Endodermal cell (in vitro differentiated cells): ENCODE measurements around the gene CAV1. TPM values are rescaled to one million over a fixed set of nuclear protein-coding genes. Genes with fewer than 3 reads are reported as not detected.
"Not testable (repeated sequence)": the region's sequence is repeated elsewhere in the genome, so short reads cannot be mapped to it uniquely, and the experiment has no call there.

Source experiments
- DNase-seq: peaks from one replicate; pipeline ENCODE4 v3.0.0-alpha.2; 2017
- H3K27ac ChIP-seq: 2 replicates; pipeline ENCODE4 v1.5.1; 2013; ENCODE audit warnings: mild to moderate bottlenecking, low read depth, low read length, moderate library complexity
- H3K27me3 ChIP-seq: 2 replicates; pipeline ENCODE4 v1.6.1; 2013; ENCODE audit warnings: mild to moderate bottlenecking, low read length, moderate library complexity; ENCODE audit not compliant: insufficient read depth, control insufficient read depth, poor library complexity, severe bottlenecking
- H3K36me3 ChIP-seq: 2 replicates; pipeline ENCODE4 v1.7.0; 2013; ENCODE audit warnings: mild to moderate bottlenecking, low read length, moderate library complexity; ENCODE audit not compliant: control insufficient read depth, insufficient read depth
- H3K4me1 ChIP-seq: one replicate; pipeline ENCODE4 v1.7.0; 2013; ENCODE audit warnings: low read length; ENCODE audit not compliant: control insufficient read depth, insufficient read depth
- H3K4me3 ChIP-seq: 2 replicates; pipeline ENCODE4 v1.5.1; 2013; ENCODE audit warnings: mild to moderate bottlenecking, low read length, moderate library complexity
- H3K9ac ChIP-seq: 2 replicates; pipeline ENCODE4 v1.6.1; 2013; ENCODE audit warnings: mild to moderate bottlenecking, low read length, moderate library complexity; ENCODE audit not compliant: poor library complexity, severe bottlenecking; ENCODE audit errors: extremely low read depth
- H3K9me3 ChIP-seq: 2 replicates; pipeline ENCODE4 v1.6.1; 2013; ENCODE audit warnings: mild to moderate bottlenecking, low read length, moderate library complexity; ENCODE audit not compliant: control insufficient read depth
- H3K27ac Mint-ChIP-seq: 2 replicates; pipeline ENCODE4 v1.8.0; 2020; ENCODE audit warnings: mixed read lengths
- H3K27me3 Mint-ChIP-seq: 2 replicates; pipeline ENCODE4 v1.8.0; 2021; ENCODE audit warnings: mild to moderate bottlenecking, mixed read lengths; ENCODE audit not compliant: insufficient read depth
- H3K36me3 Mint-ChIP-seq: 2 replicates; pipeline ENCODE4 v1.8.0; 2020; ENCODE audit warnings: low read depth, mixed read lengths
- H3K4me1 Mint-ChIP-seq: 2 replicates; pipeline ENCODE4 v1.8.0; 2020; ENCODE audit warnings: mixed read lengths
- H3K4me3 Mint-ChIP-seq: 2 replicates; pipeline ENCODE4 v1.8.0; 2020; ENCODE audit warnings: mild to moderate bottlenecking, moderate library complexity, mixed read lengths
- H3K9me3 Mint-ChIP-seq: 2 replicates; pipeline ENCODE4 v1.8.0; 2020; ENCODE audit warnings: mild to moderate bottlenecking, mixed read lengths
- CTCF ChIP-seq: fragments of 200-600 bp; sonication (generic); conservative IDR thresholded peaks from 2 replicates; pipeline ENCODE4 v1.5.0; 2021; ENCODE audit warnings: antibody characterized with exemption, mild to moderate bottlenecking
- WGBS, 2 experiments: methylation state at CpG; one replicate each; pipeline versions ENCODE4 v1.1.5 to v1.1.7; 2013; ENCODE audit warnings: missing lambda C conversion rate in 2 of 2, mixed read lengths in 1 of 2; ENCODE audit not compliant: insufficient coverage in 1 of 2, insufficient read length in 1 of 2; 5-methylcytosine and 5-hydroxymethylcytosine counted together
- total RNA-seq, 2 donors: library from RNA; stranded (reverse); fragmentation: NEBNext Ultra II Directional in 1 of 2; extraction: Animal tissue kit (Norgen Biotek cat#: 25700) in 1 of 2; gene quantifications; 2 replicates in 1 of 2; 3 replicates in 1 of 2; pipeline ENCODE4 v1.2.1, GENCODE V29; 2021

The CAV1 gene
- total RNA-seq, 2 donors from 2014 or later: 4.9 to 8.8 TPM

GRCh38 chr7:116483271-116483942 lies 41.4 kb upstream of the CAV1 start:
- no peaks in the 10 kb centered on the region for H3K27me3 Mint-ChIP-seq
- TF ChIP-seq CTCF: no peak
- Histone ChIP-seq H3K27ac (no peak overlapping the region), H3K4me1 (no peaks in the 10 kb centered on the region), H3K27me3 (no peaks in the 10 kb centered on the region), H3K36me3 (no peaks in the 10 kb centered on the region), H3K9me3 (no peaks in the 10 kb centered on the region), H3K4me3 (no peak overlapping the region), H3K9ac (no peak overlapping the region)
- peaks cover 2% of the 10 kb centered on the region for H3K9me3 Mint-ChIP-seq
- H3K4me3 Mint-ChIP-seq: no peak overlapping the region
- 91 to 93% methylated on average over 1 to 2 of the region's 2 CpGs for WGBS, 2 experiments
- no peaks in the 10 kb centered on the region for H3K4me1 Mint-ChIP-seq
- no peak overlapping the region for H3K27ac Mint-ChIP-seq
- DNase-seq: no peak
- H3K36me3 Mint-ChIP-seq: no peaks in the 10 kb centered on the region

GRCh38 chr7:116484389-116484788 lies 40.4 kb upstream of the CAV1 start:
- H3K9me3 ChIP-seq, H3K36me3 ChIP-seq, H3K4me1 ChIP-seq, H3K27me3 Mint-ChIP-seq, H3K4me3 ChIP-seq, H3K4me3 Mint-ChIP-seq, DNase-seq, H3K27ac Mint-ChIP-seq, H3K36me3 Mint-ChIP-seq, H3K9ac ChIP-seq, H3K4me1 Mint-ChIP-seq, H3K9me3 Mint-ChIP-seq, H3K27ac ChIP-seq, H3K27me3 ChIP-seq: not testable (repeated sequence)
- 86 to 98% methylated on average over 2 to 3 of the region's 4 CpGs for WGBS, 2 experiments

- no peaks in the 10 kb centered on the region for H3K9me3 Mint-ChIP-seq
- Histone ChIP-seq H3K27ac (no peak overlapping the region), H3K36me3 (no peaks in the 10 kb centered on the region), H3K27me3 (no peaks in the 10 kb centered on the region), H3K9ac (no peak overlapping the region), H3K4me1 (no peaks in the 10 kb centered on the region), H3K9me3 (no peaks in the 10 kb centered on the region), H3K4me3 (no peak overlapping the region)
- DNase-seq: no peak
- H3K4me3 Mint-ChIP-seq: no peak overlapping the region
- 90 to 93% methylated on average over 4 of the region's 5 CpGs for WGBS, 2 experiments
- peaks cover 10% of the 10 kb centered on the region for H3K4me1 Mint-ChIP-seq
- no peak for TF ChIP-seq CTCF
- H3K36me3 Mint-ChIP-seq: no peaks in the 10 kb centered on the region
- H3K27me3 Mint-ChIP-seq: no peaks in the 10 kb centered on the region
- H3K27ac Mint-ChIP-seq: no peak overlapping the region
Measured at GRCh38 chr7:116487907-116488521, 36.8 kb upstream of the CAV1 start.
